Measurements from ENCODE around the gene TNXB. TPM values are rescaled to one million over a fixed set of nuclear protein-coding genes. Genes with fewer than 3 reads are reported as not detected.

The TNXB gene
- total and polyA plus RNA-seq, 9 of the 15 experiments (the other 6 are each of a cell fraction or from before 2014, with no cell fraction given): 0.14 to 28.1 (median 12.4) TPM

GRCh38 chr6:32064706-32065105 is 44.4 kb downstream of the TNXB start (continued):
- TF ChIP-seq BCLAF1 (IDR thresholded peaks at IDR 0.05; ENCODE audit: borderline replicate concordance in 1 of 2, control insufficient read depth in 1 of 2, low read depth in 2 of 2, low read length in 1 of 2) (no peak), ZNF263 (CRISPR knock-in tag; IDR thresholded peaks at IDR 0.05; ENCODE audit: borderline replicate concordance) (no peak), ZNF408 (CRISPR knock-in tag; IDR thresholded peaks at IDR 0.05; ENCODE audit: low read depth) (no peak), SNRNP70 (optimal IDR thresholded peaks at IDR 0.05; ENCODE audit: low read depth, low read length) (no peak), ZBTB43 (CRISPR knock-in tag; IDR thresholded peaks at IDR 0.05) (no peak), CBFB (CRISPR knock-in tag; IDR thresholded peaks at IDR 0.05) (no peak), USF2 (CRISPR knock-in tag; IDR thresholded peaks at IDR 0.05) (no peak), GATAD2B (IDR thresholded peaks at IDR 0.05; ENCODE audit: borderline replicate concordance) (no peak), TAF15 (IDR thresholded peaks at IDR 0.05; ENCODE audit: low read depth, low read length) (no peak), RAD51 (IDR thresholded peaks at IDR 0.05; ENCODE audit: borderline replicate concordance, low read depth) (no peak), SP1 (CRISPR knock-in tag; IDR thresholded peaks at IDR 0.05) (no peak)

Measured in K562 (cell line).